Esophagus squamous epithelium (tissue), 5 donors: ENCODE data around the gene RGMA. TPM values are rescaled to one million over a fixed set of nuclear protein-coding genes. Genes with fewer than 3 reads are reported as not detected.

ENCODE experiments used
- DNase-seq: peaks from one replicate; lab custom pipeline; 2025; lab: John Stamatoyannopoulos, UW
- H3K27ac ChIP-seq, 4 donors: fragments of 200-600 bp; sonication (generic); one replicate each; pipeline ENCODE4 v1.5.1; 2016 to 2019; ENCODE audit warnings: mild to moderate bottlenecking in 1 of 4
- H3K27me3 ChIP-seq, 4 donors: fragments of 200-600 bp; sonication (generic); 1 replicate in 3 of 4; 2 replicates in 1 of 4; pipeline versions ENCODE4 v1.5.1 to v1.6.0; 2017 to 2021; ENCODE audit warnings: antibody characterized with exemption in 1 of 4
- H3K36me3 ChIP-seq, 3 donors: fragments of 200-600 bp; sonication (generic); one replicate each; pipeline ENCODE4 v1.5.1; 2016 to 2019
- H3K4me1 ChIP-seq, 3 donors: fragments of 200-600 bp; sonication (generic); one replicate each; pipeline ENCODE4 v1.5.1; 2017 to 2019
- H3K4me3 ChIP-seq, 4 donors: fragments of 200-600 bp; sonication (generic); 1 replicate in 3 of 4; 2 replicates in 1 of 4; pipeline ENCODE4 v1.5.1; 2016 to 2019; ENCODE audit warnings: mild to moderate bottlenecking in 2 of 4, moderate library complexity in 1 of 4
- H3K9me3 ChIP-seq, 3 donors: fragments of 200-600 bp; sonication (generic); one replicate each; pipeline ENCODE4 v1.5.1; 2016 to 2019
- POLR2A ChIP-seq, 4 donors: fragments of 450-650 bp; IDR thresholded peaks; one replicate each; pipeline ENCODE4 v1.6.1; 2017; ENCODE audit warnings: antibody characterized with exemption in 4 of 4, mild to moderate bottlenecking in 4 of 4, moderate library complexity in 3 of 4
- WGBS, 2 donors: methylation state at CpG; one replicate each; pipeline ENCODE4 v1.1.5; 2018; 5-methylcytosine and 5-hydroxymethylcytosine counted together
- intact Hi-C: fragments of 100-400 bp; cut with DNase I; formaldehyde crosslinking; loops from one replicate; pipeline ENCODE4 v1.15.0; 2022
- total RNA-seq, 4 donors: library from RNA; depleted of rRNA; stranded (reverse); fragments of >200 nt; gene quantifications; one replicate each; pipeline ENCODE4 v1.1.0, GENCODE V29; 2016
- TF ChIP-seq, protein P1 (sequence below), 6 experiments: fragments of 450-650 bp in 4 of 6; fragments of 200-600 bp in 2 of 6; sonication (generic) in 2 of 6; IDR thresholded peaks; one replicate each; pipeline ENCODE4 v1.5.1; 2016 to 2019; ENCODE audit warnings: antibody characterized with exemption in 6 of 6, mild to moderate bottlenecking in 4 of 6, moderate library complexity in 4 of 6
- donor health status: DM: yes; HTN: yes; CAD: no.

Gene RGMA
- total RNA-seq, 4 donors from 2014 or later = 18.8 to 74.7 (median 47.1) TPM

- Histone ChIP-seq H3K4me3 (no peak overlapping the region), H3K27me3 (no peaks in the 10 kb centered on the region), H3K4me1 (peaks cover 41 to 68% (median 49%) of the 10 kb centered on the region in 3 donors), H3K9me3 (no peaks in the 10 kb centered on the region), H3K36me3 (peaks cover 13 to 44% (median 28%) of the 10 kb centered on the region in 3 donors), H3K27ac (peak overlapping the region; percentile 90 to 95 (median 92))
- intact Hi-C loops = no loop called here
- TF ChIP-seq, protein P1, sequence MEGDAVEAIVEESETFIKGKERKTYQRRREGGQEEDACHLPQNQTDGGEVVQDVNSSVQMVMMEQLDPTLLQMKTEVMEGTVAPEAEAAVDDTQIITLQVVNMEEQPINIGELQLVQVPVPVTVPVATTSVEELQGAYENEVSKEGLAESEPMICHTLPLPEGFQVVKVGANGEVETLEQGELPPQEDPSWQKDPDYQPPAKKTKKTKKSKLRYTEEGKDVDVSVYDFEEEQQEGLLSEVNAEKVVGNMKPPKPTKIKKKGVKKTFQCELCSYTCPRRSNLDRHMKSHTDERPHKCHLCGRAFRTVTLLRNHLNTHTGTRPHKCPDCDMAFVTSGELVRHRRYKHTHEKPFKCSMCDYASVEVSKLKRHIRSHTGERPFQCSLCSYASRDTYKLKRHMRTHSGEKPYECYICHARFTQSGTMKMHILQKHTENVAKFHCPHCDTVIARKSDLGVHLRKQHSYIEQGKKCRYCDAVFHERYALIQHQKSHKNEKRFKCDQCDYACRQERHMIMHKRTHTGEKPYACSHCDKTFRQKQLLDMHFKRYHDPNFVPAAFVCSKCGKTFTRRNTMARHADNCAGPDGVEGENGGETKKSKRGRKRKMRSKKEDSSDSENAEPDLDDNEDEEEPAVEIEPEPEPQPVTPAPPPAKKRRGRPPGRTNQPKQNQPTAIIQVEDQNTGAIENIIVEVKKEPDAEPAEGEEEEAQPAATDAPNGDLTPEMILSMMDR (IDR thresholded peaks at IDR 0.05) = no peak
- TF ChIP-seq POLR2A (IDR thresholded peaks at IDR 0.05) = no peak
- 48 to 63% methylated on average over 5 to 10 of the region's 10 CpGs for WGBS, 2 donors
- no peak for DNase-seq
Observed at GRCh38 chr15:93027413-93027812, 61.6 kb downstream of the RGMA start.

GRCh38 chr15:93026380-93026817 is 62.6 kb downstream of the RGMA start:
- no peaks in the 10 kb centered on the region for H3K9me3 ChIP-seq
- TF ChIP-seq, protein P1 (IDR thresholded peaks at IDR 0.05) = no peak
- no peak for TF ChIP-seq POLR2A (IDR thresholded peaks at IDR 0.05)
- peaks cover 41 to 68% (median 49%) of the 10 kb centered on the region in 3 donors for H3K4me1 ChIP-seq
- peak overlapping the region; percentile 90 to 95 (median 92) for H3K27ac ChIP-seq
- H3K36me3 ChIP-seq = peaks cover 16 to 54% (median 33%) of the 10 kb centered on the region in 3 donors
- DNase-seq = no peak
- 69 to 77% methylated on average over 5 of the region's 9 CpGs for WGBS, 2 donors
- H3K4me3 ChIP-seq = no peak overlapping the region
- intact Hi-C loops = no loop called here
- no peaks in the 10 kb centered on the region for H3K27me3 ChIP-seq

DNA sequence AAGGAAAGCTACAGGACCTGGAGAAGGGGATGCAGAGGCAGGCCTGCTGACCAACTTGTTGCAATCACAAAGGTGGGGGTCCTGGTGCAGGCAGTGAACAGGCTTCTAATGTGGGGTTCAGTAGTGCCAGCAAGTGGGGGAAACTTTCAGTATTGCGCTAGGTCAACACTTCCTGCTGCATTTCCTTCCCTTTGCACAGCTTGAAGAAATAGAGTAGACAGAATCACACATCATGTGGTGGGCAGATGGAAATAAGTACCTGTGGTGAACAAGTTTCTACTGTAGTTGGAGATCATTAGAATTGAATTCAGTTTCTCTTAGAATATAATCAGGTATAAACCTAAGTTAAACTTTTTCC is 63.4 kb downstream of the RGMA start:
- peaks cover 21 to 62% (median 33%) of the 10 kb centered on the region in 3 donors for H3K36me3 ChIP-seq
- intact Hi-C loops = no loop called here
- no peak overlapping the region for H3K4me3 ChIP-seq
- H3K4me1 ChIP-seq = peaks cover 41 to 60% (median 44%) of the 10 kb centered on the region in 3 donors
- TF ChIP-seq, protein P1 (IDR thresholded peaks at IDR 0.05) = no peak
- no peak for TF ChIP-seq POLR2A (IDR thresholded peaks at IDR 0.05)
- DNase-seq = no peak
- H3K27ac ChIP-seq = peak overlapping the region in 1 of 4 donors; percentile 18
- WGBS, 2 donors = 71% methylated on average over 1 of the region's 1 CpG; no CpG with 5 or more reads in 1 of the 2 donors
- H3K27me3 ChIP-seq = no peaks in the 10 kb centered on the region
- H3K9me3 ChIP-seq = no peaks in the 10 kb centered on the region

DNA sequence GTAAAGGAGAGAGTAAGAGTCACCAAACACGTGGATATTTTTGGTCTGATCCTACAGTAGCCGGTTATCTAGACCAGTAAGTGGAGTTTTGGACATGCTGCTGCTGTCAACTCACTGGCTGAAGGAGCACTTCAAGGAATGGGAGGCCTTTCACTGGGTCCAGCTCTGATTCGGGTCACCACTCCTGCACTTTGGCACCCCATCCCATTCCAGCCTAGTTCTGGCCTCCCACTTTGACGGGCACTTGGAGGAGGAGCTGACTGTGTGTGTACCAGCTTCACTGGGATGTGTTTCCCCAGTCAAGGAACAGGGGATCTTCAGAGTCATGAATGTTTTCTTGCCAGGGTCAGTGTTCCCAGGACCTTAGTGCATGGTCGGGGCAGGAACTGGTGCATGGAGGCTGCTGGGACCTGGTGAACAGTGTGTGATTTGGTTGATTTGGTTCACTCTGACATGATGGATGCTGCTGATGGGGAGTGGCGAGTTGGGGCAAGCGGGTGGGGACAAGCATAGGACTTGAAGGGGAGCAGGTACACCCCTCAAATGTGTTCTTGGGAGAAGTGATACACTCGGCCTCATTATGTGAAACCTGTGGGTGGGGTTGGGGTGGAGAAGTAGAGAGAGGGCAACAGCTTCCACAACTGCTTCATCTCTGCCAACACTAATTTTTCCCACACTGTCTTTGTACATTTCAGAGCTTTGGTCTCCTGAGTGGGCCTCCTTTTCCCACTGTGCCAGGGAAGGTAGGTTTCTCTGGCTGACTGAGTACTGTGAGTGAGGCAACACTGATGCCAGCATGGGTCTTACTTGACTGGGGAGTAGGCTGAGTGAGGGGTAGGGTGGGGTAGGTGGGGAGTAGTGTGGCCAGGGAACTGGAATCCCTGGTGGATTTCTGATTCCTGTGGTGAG is 64.0 kb downstream of the RGMA start:
- Histone ChIP-seq H3K36me3 (peaks cover 27 to 69% (median 38%) of the 10 kb centered on the region in 3 donors), H3K4me1 (peaks cover 34 to 53% (median 38%) of the 10 kb centered on the region in 3 donors), H3K27me3 (no peaks in the 10 kb centered on the region), H3K9me3 (no peaks in the 10 kb centered on the region), H3K27ac (peak overlapping the region in 1 of 4 donors; percentile 18), H3K4me3 (no peak overlapping the region)
- no peak for TF ChIP-seq POLR2A (IDR thresholded peaks at IDR 0.05)
- TF ChIP-seq, protein P1 (IDR thresholded peaks at IDR 0.05) = no peak
- WGBS, 2 donors = 87 to 88% methylated on average over 7 to 8 of the region's 8 CpGs
- intact Hi-C loops = no loop called here
- DNase-seq = no peak

GRCh38 chr15:93024293-93024692 is 64.7 kb downstream of the RGMA start:
- Histone ChIP-seq H3K4me1 (peaks cover 28 to 47% (median 31%) of the 10 kb centered on the region in 3 donors), H3K27me3 (no peaks in the 10 kb centered on the region), H3K4me3 (no peak overlapping the region), H3K36me3 (peaks cover 33 to 75% (median 44%) of the 10 kb centered on the region in 3 donors), H3K27ac (no peak overlapping the region), H3K9me3 (no peaks in the 10 kb centered on the region)
- WGBS, 2 donors = 89 to 96% methylated on average over 10 of the region's 10 CpGs
- TF ChIP-seq, protein P1 (IDR thresholded peaks at IDR 0.05) = no peak
- no peak for DNase-seq
- intact Hi-C loops = no loop called here
